Myocyte (in vitro differentiated cells): ENCODE results near the gene GABBR2. TPM values are rescaled to one million over a fixed set of nuclear protein-coding genes. Genes with fewer than 3 reads are reported as not detected.
A peak's percentile ranks its signal among the peaks of the same experiment; 100 is the strongest.

Source experiments
- DNase-seq: peaks from one replicate; pipeline ENCODE4 v3.0.0-alpha.2; 2012; ENCODE audit warnings: low read depth
- polyA plus RNA-seq: library from polyadenylated mRNA; unstranded; fragments of >200 nt; gene quantifications from one replicate; pipeline ENCODE4 v1.2.1, GENCODE V29; 2012; ENCODE audit warnings: missing spikeins
- total RNA-seq: library from RNA; depleted of rRNA; stranded (reverse); fragments of >200 nt; gene quantifications from 2 replicates; pipeline ENCODE4 v1.2.3, GENCODE V29; 2014

Gene GABBR2
- total RNA-seq, result 0.51 and 0.52 TPM in 2 replicates
- 5.0 TPM for polyA plus RNA-seq

DNA sequence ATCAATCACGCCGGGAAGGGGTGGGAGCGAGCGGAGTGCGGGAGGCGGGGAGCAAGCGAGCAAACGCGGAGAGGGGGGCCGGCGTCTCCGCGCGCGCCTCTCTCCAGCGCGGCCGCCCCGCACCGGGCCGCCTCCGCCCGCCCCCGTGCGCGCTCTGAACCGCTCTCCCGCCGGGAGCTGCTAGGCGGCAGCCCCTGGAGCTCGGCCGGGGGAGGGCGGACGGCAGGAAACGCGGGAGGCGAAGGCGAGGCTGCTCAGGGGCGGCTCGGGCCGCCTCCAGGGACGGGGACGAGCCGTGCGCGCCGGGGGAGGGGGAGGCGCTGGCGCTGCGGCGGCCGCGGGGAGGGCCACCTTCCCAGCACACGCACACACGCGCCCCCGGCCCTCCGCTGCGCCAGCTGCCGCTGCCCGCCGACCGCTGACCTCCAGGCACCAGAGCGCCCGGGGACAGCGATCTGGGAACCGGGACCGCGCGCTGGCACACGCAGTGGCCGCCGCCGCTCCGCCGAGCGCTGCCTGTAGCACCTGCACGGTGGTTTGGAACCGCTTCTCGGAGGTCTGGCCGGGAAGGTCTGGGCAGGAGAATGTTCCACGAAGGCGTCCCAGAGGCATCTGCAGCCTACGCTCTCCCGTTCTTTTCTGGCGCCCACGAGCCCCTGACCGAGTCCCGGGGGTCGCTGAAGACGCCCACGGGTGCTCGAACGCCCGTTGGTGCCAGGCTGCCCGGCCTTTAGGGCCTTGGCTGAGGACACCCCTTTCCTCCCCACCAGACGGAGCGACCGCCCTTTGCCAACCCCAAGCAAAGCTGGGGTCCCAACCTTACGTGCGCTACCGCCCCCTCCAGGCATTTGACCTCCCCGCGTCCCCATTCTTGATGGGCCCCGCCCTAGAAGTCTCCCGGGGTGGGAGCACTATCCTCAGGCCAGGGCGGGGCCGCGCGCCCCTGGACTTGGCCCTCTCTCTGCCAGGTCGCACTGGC is at the start of gene GABBR2:
TSS of gene GABBR2 (minus strand) at position 3 of the 979 bp plus-strand sequence. CDS start 198 bp downstream, outside the sequence.
- no peak for DNase-seq

DNA sequence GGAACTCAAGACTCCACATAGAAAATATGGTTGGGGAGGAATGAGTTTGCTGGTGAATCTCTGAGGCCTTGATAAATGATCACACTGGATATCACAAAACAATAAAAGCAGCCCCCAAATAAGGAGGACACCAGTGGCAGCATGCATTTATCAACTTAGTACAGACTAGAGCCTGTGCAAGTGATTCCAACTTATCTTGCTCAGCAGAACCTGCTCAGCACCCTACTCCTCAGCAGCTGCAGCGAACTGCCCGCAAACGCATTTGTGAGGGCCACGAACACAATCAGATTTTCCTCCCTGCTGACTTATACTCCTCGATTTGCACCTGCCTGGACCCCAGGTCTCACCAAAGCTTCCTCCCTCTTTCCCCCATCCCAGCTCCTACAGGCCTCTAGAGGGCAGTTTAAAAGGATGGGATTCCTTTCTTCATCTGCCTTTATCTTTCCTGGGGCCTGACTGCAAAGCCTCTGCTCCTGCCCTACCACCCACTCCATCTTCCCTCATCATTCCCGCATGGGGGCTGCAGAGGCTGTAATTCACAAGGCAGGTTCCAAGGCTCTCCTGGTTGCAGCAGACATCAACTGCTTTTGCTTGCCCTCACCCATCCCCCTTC is 46.4 kb upstream of the GABBR2 start:
- DNase-seq, result no peak

- no peak for DNase-seq
Observed at GRCh38 chr9:98751210-98751609, 42.5 kb upstream of the GABBR2 start.

DNA sequence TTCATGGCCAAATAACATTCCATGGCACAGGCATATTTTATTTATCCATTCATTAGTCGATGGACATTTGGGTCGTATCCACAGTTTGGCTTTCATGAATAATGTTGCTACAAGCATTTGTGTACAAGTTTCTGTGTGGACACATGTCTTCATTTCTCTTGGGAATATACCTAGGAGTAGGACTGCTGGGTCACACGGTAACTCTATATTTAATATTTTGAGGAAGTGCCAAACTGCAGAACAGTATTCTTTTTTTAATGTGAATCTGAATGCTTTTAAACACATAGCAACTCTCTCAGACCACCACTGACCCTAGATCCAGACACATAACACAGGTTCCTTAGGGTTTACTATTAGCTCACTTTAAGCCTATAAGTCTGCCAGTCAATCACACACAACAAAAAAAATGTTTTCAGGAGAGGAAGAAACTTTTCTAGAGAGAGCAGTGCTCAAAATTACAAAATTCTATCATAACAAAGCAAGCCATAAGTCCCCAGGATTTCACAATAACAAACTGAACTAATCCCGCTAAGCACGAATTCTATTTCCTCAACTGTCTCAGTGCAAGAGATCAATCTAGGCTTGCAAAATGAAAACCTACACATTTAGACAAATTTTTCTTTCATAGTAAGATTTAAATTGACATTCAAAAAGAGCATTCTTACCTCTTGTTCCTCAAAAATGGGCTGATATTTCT is 41.8 kb upstream of the GABBR2 start:
- no peak for DNase-seq

GRCh38 chr9:98747476-98747875 is 38.7 kb upstream of the GABBR2 start:
- DNase-seq, result no peak

- no peak for DNase-seq
Observed at GRCh38 chr9:98745470-98745869, 36.7 kb upstream of the GABBR2 start.

GRCh38 chr9:98743818-98744611 is 35.3 kb upstream of the GABBR2 start:
- DNase-seq, result no peak

DNA sequence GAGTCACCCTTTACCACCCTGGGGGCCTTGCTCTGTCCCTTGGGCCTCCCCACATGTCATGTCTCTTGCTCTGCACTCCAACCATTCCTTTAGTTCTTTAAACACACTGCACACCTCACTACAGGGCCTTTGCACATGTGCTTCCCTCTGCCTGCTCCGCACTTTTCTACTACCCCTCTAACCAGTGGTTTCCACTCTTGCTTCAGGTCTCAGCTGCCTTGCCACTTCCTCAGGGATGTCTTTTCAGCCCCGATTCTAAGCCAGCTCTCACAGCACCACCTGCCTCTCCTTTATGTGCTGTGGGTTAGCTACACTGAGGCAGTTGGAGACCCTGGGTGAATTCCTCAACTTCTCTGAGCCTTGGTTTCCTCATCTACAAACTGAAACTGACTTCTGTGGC is 34.6 kb upstream of the GABBR2 start:
- DNase-seq, result no peak

DNA sequence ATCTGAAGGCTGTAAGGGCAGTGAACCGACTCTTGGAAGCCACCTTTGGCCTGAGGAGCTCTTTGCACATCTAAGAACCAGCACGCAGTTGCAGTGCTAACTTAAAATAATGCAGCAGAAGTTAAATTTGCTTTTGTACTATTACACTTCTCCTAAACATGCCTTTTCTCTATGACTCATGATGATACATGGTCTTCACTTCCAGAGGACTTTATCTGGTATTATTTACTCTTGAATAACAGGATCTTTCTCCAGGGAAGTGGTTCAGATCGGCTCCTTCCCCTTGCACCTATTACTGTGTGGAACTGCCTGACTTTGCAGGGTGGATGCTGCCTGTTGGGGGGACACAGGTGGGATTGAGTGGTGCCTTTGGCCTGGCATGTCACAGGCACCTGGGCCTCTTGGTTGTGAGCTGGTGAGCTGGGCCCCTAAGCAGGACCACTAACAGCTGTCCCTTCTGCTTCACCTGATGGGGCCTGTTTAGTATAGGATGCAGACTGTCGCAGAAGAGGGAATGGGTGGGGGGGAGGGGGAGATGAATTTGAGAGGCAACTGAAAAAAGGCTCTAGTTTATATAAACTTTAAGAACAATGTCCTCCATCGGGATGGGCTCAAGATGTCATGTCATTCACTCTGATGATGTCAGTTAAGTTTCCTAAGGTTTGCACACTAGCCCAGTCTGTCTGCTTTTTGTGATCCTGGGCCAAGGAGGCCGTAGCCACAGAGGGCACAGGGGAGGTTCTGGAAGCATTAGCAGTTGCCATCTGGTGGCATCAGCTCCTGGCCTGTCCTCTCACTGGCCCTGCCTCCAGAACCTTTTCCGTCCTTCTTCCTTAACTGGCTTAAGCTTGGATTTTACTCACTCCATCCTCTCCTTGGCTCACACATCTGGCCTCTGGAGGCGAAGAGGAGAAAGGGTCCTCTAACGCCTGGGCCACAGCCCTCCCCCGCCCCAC is 33.9 kb upstream of the GABBR2 start:
- DNase-seq, result peak; percentile 2

DNA sequence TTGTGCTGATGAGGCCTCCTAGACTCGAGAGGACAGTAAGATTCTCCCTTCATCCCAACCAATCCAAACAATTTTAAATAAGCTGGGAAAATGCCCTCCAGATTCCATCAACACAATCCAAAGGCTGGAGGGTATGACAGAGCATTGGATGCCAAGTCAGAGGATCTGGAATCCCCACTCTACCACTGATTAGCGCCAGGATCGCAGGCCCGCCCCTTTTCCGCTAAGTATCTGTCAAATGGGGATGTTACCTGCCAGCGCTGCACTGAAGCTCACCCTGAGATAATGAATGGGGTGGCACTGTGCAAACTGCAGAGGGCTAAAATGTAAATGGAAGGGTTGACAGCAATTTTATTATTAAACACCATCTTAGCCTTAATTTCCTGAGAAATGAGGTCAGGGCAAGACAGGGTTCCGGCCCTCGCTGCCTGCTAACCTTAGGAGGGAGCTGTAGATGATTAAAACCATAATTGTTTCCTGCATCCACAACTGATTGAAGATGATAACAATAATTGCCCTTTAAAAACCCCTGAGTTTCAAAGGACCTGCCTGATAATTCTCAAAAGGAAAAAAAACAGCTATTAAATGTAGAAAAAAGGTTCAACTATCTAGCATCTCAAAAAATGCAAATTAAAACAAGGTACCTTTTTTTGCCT is 31.6 kb upstream of the GABBR2 start:
- DNase-seq, result no peak

- no peak for DNase-seq
Observed at GRCh38 chr9:98738741-98739140, 30.0 kb upstream of the GABBR2 start.

- DNase-seq, result no peak
Observed at GRCh38 chr9:98736226-98736625, 27.5 kb upstream of the GABBR2 start.

- no peak for DNase-seq
Observed at GRCh38 chr9:98732801-98733200, 24.1 kb upstream of the GABBR2 start.

GRCh38 chr9:98732091-98732490 is 23.4 kb upstream of the GABBR2 start:
- no peak for DNase-seq

DNA sequence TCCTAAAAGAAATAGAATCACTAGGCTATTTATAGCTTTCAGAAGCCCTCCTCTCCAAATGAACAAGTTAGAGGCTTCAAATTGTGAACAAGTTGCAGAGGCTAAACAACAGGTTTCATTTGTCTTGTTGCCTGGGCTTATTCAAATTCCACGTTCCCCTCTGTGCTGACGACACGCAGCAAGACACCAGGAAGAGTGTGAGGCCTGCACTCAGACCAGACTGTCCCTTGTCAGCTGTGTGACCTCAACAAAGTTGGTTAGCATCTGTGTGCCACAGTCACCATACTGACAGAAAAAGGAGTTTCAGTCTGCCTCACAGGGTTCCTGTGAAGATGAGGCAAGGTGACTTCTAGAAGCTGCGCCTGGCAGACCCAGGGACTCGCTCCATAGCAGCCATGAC is 22.1 kb upstream of the GABBR2 start:
- DNase-seq, result peak; percentile 47

- DNase-seq, result no peak
Observed at GRCh38 chr9:98728500-98728899, 19.8 kb upstream of the GABBR2 start.

- DNase-seq, result no peak
Observed at GRCh38 chr9:98727428-98727827, 18.7 kb upstream of the GABBR2 start.

- no peak for DNase-seq
Observed at GRCh38 chr9:98726735-98727134, 18.0 kb upstream of the GABBR2 start.

DNA sequence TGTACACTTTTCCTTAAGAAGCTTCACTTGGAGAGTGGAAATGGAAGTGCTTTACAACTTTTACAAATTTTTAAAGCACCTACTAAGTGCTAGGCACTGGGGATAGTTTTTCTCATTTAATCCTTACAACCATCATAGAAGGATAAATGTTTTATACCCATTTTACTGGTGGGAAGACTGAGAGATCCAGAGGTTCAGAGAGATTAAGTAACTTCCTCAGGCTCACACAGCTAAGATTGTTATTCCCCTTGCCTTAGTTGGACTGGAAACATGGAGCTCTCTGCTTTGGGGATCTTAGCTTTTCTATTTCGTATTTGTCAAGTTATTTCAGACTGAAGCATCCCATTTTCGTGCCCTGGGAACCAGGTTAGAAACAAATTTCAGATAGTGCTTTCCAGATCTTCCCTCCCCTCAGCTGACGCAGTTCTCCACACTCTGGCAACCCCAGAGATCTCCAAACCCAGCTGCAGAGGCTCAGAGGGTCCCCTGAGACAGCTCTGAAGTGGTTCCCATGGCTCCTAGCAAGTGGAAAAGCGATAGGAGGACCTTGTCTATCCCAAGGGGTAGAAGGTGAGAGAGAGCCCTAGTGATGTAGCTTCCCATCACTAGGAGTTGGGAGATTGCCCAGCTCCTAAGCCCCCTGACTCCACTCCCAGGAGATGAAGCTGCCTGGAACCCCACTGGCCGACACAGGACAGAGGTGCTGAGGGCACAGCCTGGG is 16.2 kb upstream of the GABBR2 start:
- no peak for DNase-seq
